Stimulated activated effector memory CD8-positive, alpha-beta T cell treated with anti-CD3 and anti-CD28 coated beads, Interleukin-12 subunit alpha, Interleukin-12 subunit beta, amount 100 ng/mL, for 72 hours (primary cell): ENCODE data around the gene FRMD1.

ENCODE experiments used
- ATAC-seq: fragments of 150-1000 bp; cut with Tn5 transposase; 2 replicates; pipeline ENCODE4 v1.10.0; 2021
- DNase-seq, 2 donors: peaks; one replicate each; pipeline ENCODE4 v3.0.0; 2021 to 2022; ENCODE audit warnings: low spot score in 2 of 2
- H3K27ac Mint-ChIP-seq: one replicate; pipeline ENCODE4 v1.8.0; 2022; ENCODE audit warnings: mild to moderate bottlenecking, mixed read lengths
- H3K36me3 Mint-ChIP-seq: one replicate; pipeline ENCODE4 v1.8.0; 2022; ENCODE audit warnings: mild to moderate bottlenecking, mixed read lengths
- H3K4me1 Mint-ChIP-seq: one replicate; pipeline ENCODE4 v1.8.0; 2022; ENCODE audit warnings: mixed read lengths
- H3K4me3 Mint-ChIP-seq: one replicate; pipeline ENCODE4 v1.8.0; 2022; ENCODE audit warnings: mild to moderate bottlenecking, mixed read lengths
- H3K9me3 Mint-ChIP-seq: one replicate; pipeline ENCODE4 v1.8.0; 2022; ENCODE audit warnings: mixed read lengths

The FRMD1 gene

GRCh38 chr6:168040856-168041496 is 38.0 kb downstream of the FRMD1 start:
- Mint-ChIP-seq H3K36me3 (no peaks in the 10 kb centered on the region), H3K27ac (no peak overlapping the region), H3K9me3 (peaks cover 4% of the 10 kb centered on the region), H3K4me1 (peaks cover 6% of the 10 kb centered on the region), H3K4me3 (no peak overlapping the region)
- DNase-seq (no peak), ATAC-seq (no peak)

- no peak for DNase-seq
- Mint-ChIP-seq H3K27ac (no peak overlapping the region), H3K4me3 (no peak overlapping the region)
Measured at GRCh38 chr6:168039849-168040248, 39.2 kb downstream of the FRMD1 start.

GRCh38 chr6:168039301-168039700 is 39.7 kb downstream of the FRMD1 start:
- Mint-ChIP-seq H3K4me1 (peaks cover 19% of the 10 kb centered on the region), H3K4me3 (no peak overlapping the region), H3K36me3 (no peaks in the 10 kb centered on the region), H3K27ac (no peak overlapping the region), H3K9me3 (peaks cover 4% of the 10 kb centered on the region)
- ATAC-seq (no peak), DNase-seq (no peak)

More at GRCh38 chr6:168039849-168040248, 39.2 kb downstream of the FRMD1 start:
- peaks cover 4% of the 10 kb centered on the region for H3K9me3 Mint-ChIP-seq
- H3K36me3 Mint-ChIP-seq = no peaks in the 10 kb centered on the region
- peaks cover 17% of the 10 kb centered on the region for H3K4me1 Mint-ChIP-seq
- ATAC-seq = no peak

- H3K4me3 Mint-ChIP-seq = no peak overlapping the region
- ATAC-seq = no peak
Measured at GRCh38 chr6:168038576-168039140, 40.4 kb downstream of the FRMD1 start.

GRCh38 chr6:168037856-168038255 is 41.2 kb downstream of the FRMD1 start:
- Mint-ChIP-seq H3K36me3 (no peaks in the 10 kb centered on the region), H3K4me1 (peaks cover 19% of the 10 kb centered on the region), H3K27ac (no peak overlapping the region), H3K9me3 (peaks cover 4% of the 10 kb centered on the region), H3K4me3 (no peak overlapping the region)
- no peak for ATAC-seq
- DNase-seq = no peak

More at GRCh38 chr6:168038576-168039140, 40.4 kb downstream of the FRMD1 start:
- H3K27ac Mint-ChIP-seq = no peak overlapping the region
- no peaks in the 10 kb centered on the region for H3K36me3 Mint-ChIP-seq
- peaks cover 4% of the 10 kb centered on the region for H3K9me3 Mint-ChIP-seq
- peaks cover 19% of the 10 kb centered on the region for H3K4me1 Mint-ChIP-seq
- DNase-seq = no peak

GRCh38 chr6:168037242-168037641 is 41.8 kb downstream of the FRMD1 start:
- Mint-ChIP-seq H3K4me3 (no peak overlapping the region), H3K27ac (no peak overlapping the region)

GRCh38 chr6:168035661-168036545 is 43.1 kb downstream of the FRMD1 start:
- ATAC-seq (peak; percentile 61), DNase-seq (no peak)
- H3K4me1 Mint-ChIP-seq = peaks cover 19% of the 10 kb centered on the region
- peaks cover 4% of the 10 kb centered on the region for H3K9me3 Mint-ChIP-seq
- H3K27ac Mint-ChIP-seq = peak overlapping the region; percentile 51
- H3K4me3 Mint-ChIP-seq = peak overlapping the region; percentile 71
- no peaks in the 10 kb centered on the region for H3K36me3 Mint-ChIP-seq

More at GRCh38 chr6:168037242-168037641, 41.8 kb downstream of the FRMD1 start:
- H3K4me1 Mint-ChIP-seq = peaks cover 19% of the 10 kb centered on the region
- no peak for DNase-seq
- peaks cover 4% of the 10 kb centered on the region for H3K9me3 Mint-ChIP-seq
- H3K36me3 Mint-ChIP-seq = no peaks in the 10 kb centered on the region
- ATAC-seq = no peak

- no peak for DNase-seq
- Mint-ChIP-seq H3K36me3 (no peaks in the 10 kb centered on the region), H3K4me3 (peak overlapping the region; percentile 71), H3K27ac (peak overlapping the region; percentile 51), H3K9me3 (no peaks in the 10 kb centered on the region), H3K4me1 (peaks cover 19% of the 10 kb centered on the region)
- ATAC-seq = peak; percentile 9
Measured at GRCh38 chr6:168035098-168035660, 43.8 kb downstream of the FRMD1 start.

- peak overlapping the region; percentile 71 for H3K4me3 Mint-ChIP-seq
- DNase-seq (no peak), ATAC-seq (no peak)
- H3K27ac Mint-ChIP-seq = no peak overlapping the region
- H3K36me3 Mint-ChIP-seq = no peaks in the 10 kb centered on the region
- H3K4me1 Mint-ChIP-seq = peaks cover 19% of the 10 kb centered on the region
- no peaks in the 10 kb centered on the region for H3K9me3 Mint-ChIP-seq
Measured at GRCh38 chr6:168034537-168034936, 44.5 kb downstream of the FRMD1 start.

- ATAC-seq (no peak), DNase-seq (no peak)
- Mint-ChIP-seq H3K4me3 (no peak overlapping the region), H3K27ac (no peak overlapping the region), H3K36me3 (no peaks in the 10 kb centered on the region), H3K4me1 (peaks cover 19% of the 10 kb centered on the region), H3K9me3 (no peaks in the 10 kb centered on the region)
Measured at GRCh38 chr6:168033791-168034190, 45.2 kb downstream of the FRMD1 start.

- no peak for DNase-seq
- Mint-ChIP-seq H3K4me1 (peaks cover 19% of the 10 kb centered on the region), H3K27ac (no peak overlapping the region), H3K9me3 (no peaks in the 10 kb centered on the region), H3K4me3 (no peak overlapping the region), H3K36me3 (no peaks in the 10 kb centered on the region)
- no peak for ATAC-seq
Measured at GRCh38 chr6:168032005-168032760, 46.8 kb downstream of the FRMD1 start.

- H3K9me3 Mint-ChIP-seq = no peaks in the 10 kb centered on the region
- H3K4me3 Mint-ChIP-seq = no peak overlapping the region
- peaks cover 18% of the 10 kb centered on the region for H3K4me1 Mint-ChIP-seq
- ATAC-seq = no peak
- H3K27ac Mint-ChIP-seq = no peak overlapping the region
- no peak for DNase-seq
- H3K36me3 Mint-ChIP-seq = no peaks in the 10 kb centered on the region
Measured at GRCh38 chr6:168031411-168031971, 47.5 kb downstream of the FRMD1 start.

GRCh38 chr6:168030908-168031307 is 48.1 kb downstream of the FRMD1 start:
- no peaks in the 10 kb centered on the region for H3K36me3 Mint-ChIP-seq
- peaks cover 12% of the 10 kb centered on the region for H3K4me1 Mint-ChIP-seq
- H3K27ac Mint-ChIP-seq = no peak overlapping the region
- no peak for ATAC-seq
- no peaks in the 10 kb centered on the region for H3K9me3 Mint-ChIP-seq
- H3K4me3 Mint-ChIP-seq = no peak overlapping the region
- DNase-seq = no peak

GRCh38 chr6:168030218-168030746 is 48.7 kb downstream of the FRMD1 start:
- H3K4me3 Mint-ChIP-seq = no peak overlapping the region
- no peak for DNase-seq
- no peak overlapping the region for H3K27ac Mint-ChIP-seq
- no peaks in the 10 kb centered on the region for H3K36me3 Mint-ChIP-seq
- no peaks in the 10 kb centered on the region for H3K9me3 Mint-ChIP-seq
- peaks cover 6% of the 10 kb centered on the region for H3K4me1 Mint-ChIP-seq
- no peak for ATAC-seq
